Activated T-cell treated with anti-CD3 and anti-CD28 coated beads for 24 hours (primary cell): ENCODE data around the gene PTK6.
A peak's percentile ranks its signal among the peaks of the same experiment; 100 is the strongest.

ENCODE experiments used
- DNase-seq: peaks from one replicate; pipeline ENCODE4 v3.0.0-alpha.2; 2020; ENCODE audit warnings: low read depth

The PTK6 gene

DNA sequence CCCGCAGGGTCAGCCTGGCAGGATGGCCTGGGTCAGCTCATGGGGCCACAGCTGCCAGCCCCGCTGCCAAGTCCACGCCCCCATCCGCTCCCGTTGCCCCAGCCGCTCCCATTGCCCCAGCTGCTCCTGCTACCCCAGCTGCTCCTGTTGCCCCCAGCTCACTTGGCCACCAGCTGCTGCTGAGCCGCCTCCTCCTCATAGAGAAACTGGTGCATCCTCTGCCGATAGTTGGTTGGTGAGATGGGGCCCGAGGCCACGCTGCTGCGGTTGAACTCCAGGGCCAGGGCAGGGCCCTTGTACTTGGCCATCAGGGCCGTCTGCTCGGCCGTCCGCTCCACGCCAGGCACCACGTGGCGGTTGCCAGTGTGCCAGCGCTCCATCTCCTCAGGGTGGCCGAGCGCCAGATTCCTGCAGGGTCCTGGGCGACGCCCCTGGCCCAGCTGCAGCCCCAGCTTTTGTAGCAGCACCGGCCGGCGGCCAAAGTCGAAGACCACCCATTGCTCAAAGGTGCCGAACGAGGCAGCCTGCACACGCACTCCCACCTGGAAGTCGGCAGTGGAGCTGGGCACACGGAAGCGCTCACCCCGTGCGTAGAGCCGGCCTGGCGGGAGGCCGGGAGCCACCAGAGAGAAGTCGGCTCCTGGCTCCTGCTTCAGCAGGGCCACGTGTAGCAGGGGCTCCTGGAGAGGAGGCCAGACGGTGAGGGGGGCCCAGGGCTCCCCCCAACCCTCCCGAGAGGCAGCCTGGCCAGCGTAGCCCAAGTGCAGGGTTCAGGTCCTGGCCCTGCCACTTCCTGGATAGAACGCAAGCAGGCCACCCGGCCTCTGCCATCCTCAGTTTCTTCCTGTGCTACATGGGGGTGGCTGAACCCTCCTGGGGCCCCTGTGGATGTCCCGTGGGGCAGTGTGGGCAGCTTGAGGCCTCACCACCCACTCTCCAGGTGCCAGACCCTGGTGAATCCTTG is 32.1 kb upstream of the PTK6 start:
- no peak for DNase-seq

GRCh38 chr20:63568170-63568981 is 31.2 kb upstream of the PTK6 start:
- DNase-seq = no peak

GRCh38 chr20:63567386-63568169 is 30.4 kb upstream of the PTK6 start:
- peak; percentile 18 for DNase-seq

DNA sequence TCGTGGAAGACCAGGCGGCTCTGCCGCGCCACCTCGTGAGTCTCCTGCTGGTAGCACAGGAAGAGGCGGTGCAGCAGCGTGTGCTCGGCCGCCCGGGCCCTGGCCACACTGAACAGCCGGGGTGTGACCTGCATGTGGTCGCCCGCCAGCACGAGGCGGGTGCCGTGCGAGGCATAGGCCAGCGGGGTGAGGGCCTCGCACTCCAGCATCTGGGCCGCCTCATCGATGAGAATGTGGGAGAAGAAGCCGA is 29.9 kb upstream of the PTK6 start:
- DNase-seq = no peak

- no peak for DNase-seq
Measured at GRCh38 chr20:63566395-63567135, 29.4 kb upstream of the PTK6 start.

GRCh38 chr20:63565699-63566335 is 28.6 kb upstream of the PTK6 start:
- no peak for DNase-seq

DNA sequence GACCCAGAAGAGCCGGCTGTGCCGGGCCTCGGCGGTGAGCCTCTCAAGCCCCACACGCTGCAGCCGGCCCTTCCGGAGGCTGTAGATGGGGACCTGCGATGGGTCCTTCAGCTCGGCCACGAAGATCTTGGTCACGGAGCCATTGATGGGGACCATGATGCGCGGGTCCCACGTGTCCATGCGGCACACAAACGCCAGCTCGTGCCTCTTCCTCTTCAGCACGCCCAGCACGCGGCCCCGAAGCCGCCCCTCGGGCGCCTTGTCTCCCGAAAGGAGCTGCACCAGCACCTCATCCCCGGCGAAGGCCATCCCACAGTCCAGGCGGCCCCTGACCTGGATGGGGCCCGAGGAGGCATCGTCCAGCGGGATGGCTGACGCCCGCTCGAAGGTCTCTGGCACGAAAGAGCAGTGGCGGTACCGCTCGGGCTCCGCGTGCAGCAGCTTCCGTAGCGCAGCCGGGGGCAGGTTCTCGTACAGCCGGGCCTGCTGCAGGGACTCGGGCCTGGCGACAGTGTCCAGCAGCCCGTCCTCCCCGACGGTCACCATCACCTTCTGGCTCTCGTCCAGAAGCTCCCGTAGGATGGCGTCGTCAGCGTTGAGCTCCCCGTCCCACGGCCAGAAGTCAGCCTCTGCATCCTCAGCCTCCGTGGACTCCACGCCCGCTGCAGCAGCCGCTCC is 28.0 kb upstream of the PTK6 start:
- no peak for DNase-seq

DNA sequence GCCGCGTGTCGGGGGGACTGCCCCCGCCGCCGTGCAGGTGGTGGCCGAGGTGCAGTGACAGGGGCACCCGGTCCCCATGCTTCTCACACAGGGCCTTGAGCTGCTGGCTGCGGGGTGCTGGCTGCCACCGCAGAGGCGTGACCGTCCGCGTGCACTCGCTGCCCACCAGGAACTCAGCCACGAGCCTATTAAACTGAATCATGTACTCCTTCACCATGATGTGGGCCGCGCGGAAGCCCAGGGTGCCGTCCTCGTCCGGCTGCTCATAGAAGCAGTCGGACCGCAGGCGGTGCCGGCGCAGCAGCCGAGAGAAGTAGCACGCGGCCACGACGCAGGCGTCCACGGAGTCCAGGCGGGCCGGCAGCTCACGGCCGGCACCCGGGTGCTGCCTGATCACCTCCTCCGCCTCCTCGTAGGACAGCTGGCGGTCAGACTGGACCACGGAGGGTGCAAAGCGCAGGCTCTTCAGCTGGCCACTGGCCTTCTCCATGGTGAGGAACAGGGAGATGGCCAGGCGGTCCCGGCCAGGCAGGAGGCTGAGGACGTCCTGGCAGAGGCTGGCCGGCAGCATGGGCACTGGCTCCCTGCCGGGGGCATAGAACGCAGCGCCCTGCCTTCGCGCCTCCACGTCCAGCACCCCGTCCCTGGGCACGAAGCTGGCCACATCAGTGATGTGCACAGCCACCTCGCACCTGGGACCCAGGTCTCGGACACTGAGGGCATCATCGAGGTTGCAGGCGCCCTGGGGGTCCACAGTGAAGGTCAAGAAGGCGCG is 27.0 kb upstream of the PTK6 start:
- DNase-seq = no peak

DNA sequence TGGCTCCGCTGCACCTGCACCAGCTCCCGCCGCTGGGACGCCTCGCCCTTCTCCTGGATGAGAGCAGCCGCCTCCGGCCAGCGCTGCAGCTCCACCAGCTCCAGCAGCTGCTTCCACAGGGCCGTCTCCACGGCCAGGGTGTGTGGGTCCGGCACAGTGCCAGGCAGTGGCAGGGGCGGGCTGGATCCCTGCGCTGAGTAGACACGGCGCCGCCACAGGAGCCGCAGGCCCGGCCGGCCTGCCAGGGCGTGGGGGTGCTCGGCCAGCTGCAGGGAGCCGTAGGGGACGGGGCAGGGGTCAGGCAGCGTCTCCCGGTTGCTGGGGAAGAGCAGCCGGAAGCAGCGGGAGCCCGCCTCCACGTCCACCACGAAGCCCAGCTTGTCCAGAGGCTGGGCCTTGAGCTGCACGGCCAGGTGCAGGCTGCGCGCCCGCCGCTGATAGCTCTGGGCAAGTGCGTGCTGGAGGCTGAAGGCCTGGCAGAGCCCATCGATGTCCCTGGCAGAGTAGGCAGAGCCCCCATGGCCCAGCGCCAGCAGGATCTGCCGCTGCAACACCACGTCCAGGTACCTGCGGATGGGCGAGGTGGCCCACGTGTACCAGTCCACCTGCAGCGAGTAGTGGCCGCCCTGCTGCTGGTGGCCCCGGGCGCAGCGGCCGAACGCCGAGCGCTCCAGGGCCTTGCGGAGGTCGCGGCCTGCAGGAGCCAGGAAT is 26.2 kb upstream of the PTK6 start:
- no peak for DNase-seq

DNA sequence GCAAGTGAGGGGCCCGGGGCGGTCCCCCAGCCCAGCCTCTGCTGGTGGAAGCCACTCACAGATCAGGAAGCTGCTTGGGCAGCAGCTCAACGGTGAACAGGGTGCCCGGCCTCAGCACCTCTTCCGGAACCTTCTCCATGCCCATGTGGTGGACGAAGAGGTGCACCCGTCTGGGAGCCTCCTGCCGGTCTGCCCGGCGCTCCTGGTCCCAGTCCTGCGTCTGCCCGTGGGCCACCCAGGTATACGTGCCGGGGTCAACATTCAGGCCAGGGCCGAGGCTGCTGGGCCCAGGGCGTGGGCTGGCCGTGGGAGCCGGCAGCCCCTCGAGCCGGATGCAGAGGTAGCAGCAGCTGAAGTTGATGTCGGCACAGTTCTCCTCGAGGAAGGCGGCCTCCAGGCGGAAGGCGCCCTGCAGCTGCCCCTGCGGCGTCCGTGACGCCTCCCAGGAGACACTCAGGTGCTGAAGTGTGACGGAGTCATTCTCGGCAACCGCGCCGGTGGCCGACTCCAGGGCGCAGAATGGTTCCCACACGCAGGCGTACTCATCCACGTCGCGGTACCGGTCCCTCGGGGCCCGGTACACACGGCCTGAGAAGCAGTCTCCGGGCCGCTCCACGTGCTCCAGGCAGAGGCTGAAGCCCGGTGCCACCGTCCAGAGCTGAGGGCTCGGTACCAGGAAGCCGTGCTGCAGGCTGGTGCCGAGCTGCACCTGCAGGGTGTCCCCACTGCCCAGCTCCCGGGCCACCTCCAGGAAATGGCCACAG is 25.5 kb upstream of the PTK6 start:
- DNase-seq = no peak

DNA sequence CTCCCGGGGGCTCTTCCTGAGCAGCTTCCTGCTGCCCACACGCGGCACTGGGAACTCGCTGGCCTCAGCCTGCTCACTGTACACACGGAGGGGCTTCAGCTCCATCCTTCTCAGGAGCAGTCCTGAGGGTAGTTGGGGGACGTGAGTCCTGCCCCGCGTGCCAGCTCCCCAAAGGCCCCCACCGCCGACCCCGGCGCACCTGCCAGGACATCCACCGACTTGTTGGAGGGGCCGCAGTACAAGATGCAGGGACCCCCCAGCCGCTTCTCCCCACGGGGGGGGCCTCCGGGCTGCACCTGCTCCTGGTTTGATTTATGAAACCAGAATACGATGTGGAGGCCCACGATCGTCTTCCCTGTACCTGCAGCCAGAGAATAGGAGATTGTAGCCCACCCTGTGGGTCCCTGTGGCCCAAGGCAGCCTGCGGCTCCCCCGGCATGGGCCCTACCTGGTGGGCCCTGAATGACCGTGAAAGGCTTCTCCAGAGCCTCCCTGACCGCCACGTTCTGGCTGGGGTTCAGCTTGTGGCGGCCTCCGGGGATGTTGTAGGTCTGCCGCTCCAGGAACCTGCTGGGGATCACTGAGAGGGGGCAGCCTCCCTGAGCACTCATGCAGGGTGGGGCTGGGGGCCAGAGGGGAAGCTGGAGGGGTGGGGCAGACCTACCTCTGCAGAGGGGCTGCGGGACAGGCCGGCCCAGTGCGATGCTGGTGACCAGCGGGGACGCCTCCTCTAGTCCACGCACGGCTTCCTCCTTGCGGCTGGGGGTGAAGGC is 24.6 kb upstream of the PTK6 start:
- DNase-seq = no peak

DNA sequence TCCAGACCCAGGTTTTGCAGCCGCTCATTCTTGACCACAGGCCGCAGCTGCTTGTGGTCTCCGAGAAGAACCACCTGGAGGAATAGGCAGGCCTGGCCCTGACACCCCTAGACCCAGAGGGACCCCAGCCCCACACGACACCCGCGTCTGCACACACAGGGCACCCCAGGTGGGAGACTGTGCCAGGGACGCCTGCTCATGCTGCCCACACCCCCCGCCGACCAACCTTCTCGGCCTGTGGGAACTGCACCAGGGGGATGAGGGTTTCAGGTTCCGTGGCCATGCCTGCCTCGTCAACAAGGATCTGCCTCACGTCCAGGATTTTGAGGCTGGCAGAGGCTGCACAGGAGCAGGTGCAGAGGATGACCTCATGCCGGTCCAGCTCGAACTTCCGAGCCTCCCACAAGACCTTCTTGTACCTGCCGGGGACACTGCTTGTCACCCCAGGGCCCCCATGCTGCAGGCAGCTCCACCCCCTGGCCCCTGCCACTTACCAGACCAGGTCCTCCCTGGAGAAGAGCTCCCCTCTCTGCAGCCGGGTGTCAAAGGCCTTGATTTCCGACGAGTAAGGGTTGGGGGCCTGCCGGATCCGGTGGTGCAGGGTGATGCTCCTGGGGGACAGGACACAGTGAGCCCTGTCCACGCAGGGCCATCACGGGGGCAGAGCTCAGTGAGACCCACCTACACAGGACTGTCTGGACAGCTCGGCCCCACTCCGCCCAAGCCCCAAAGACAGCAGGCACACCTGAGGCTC is 23.9 kb upstream of the PTK6 start:
- no peak for DNase-seq

DNA sequence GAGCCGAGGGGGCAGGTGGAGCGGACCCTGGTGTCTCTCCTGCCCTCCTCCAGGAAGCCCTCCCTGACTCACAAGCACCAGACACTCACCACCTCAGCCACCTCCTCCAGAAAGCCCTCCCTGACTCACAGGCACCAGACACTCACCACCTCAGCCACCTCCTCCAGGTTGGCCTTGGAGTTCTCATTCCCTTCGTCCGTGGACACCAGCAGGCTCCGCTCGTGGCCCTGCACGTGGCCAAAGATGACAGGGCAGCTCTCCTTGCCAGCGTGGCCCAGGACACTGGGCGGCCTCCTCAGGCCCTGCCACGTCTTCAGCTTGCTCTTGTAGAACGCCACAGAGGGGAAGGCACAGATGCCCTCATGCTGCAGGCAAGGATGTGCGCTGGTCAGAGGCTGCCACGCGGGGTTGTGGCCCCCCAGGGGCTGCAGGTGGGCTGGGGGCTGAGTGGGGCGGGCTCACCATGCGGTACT is 23.2 kb upstream of the PTK6 start:
- DNase-seq = no peak

DNA sequence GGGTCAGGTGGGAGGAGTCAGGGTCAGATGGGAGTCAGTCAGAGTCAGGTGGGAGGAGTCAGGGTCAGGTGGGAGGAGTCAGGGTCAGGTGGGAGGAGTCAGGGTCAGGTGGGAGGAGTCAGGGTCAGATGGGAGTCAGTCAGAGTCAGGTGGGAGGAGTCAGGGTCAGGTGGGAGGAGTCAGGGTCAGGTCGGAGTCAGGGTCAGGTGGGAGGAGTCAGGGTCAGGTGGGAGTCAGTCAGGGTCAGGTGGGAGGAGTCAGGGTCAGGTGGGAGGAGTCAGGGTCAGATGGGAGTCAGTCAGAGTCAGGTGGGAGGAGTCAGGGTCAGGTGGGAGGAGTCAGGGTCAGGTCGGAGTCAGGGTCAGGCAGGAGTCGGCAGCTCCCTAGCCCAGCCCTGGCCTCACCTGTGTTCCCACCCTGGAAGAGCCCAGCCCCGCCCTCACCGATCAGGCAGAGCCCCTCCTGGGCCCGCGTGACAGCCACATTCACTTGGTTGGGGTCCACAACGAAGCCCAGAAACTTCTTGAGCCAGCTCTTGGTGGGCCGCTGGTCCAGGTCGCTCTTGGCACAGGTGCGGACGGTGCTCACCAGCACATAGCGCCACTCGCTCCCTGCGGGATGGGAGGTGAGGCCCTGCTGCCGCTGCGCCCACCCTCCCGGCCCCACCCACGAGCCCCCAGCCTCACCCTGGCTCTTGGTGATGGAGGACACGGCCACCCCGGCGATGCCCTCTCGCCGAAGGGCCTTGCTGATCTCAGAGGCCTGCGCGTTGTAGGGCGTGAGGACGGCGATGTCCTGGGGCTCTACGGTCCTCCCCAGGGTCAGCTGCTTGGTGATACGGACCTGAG is 22.5 kb upstream of the PTK6 start:
- peak; percentile 23 for DNase-seq

GRCh38 chr20:63558804-63559484 is 21.8 kb upstream of the PTK6 start:
- no peak for DNase-seq
